Panc1 (cell line): ENCODE measurements around the gene MS4A3.

Source experiments
- CTCF ChIP-seq: fragments of 450-650 bp; IDR thresholded peaks from 2 replicates; pipeline ENCODE4 v1.5.1; 2017; ENCODE audit warnings: mild to moderate bottlenecking
- REST ChIP-seq, 2 experiments: IDR thresholded peaks; 2 replicates each; pipeline ENCODE4 v1.6.1; 2011 to 2012; ENCODE audit warnings: low read depth in 2 of 2, control low read depth in 1 of 2, low read length in 1 of 2, mild to moderate bottlenecking in 1 of 2, moderate library complexity in 1 of 2; ENCODE audit not compliant: insufficient read depth in 1 of 2
- SIN3A ChIP-seq: IDR thresholded peaks from 2 replicates; pipeline ENCODE4 v1.6.1; 2012; ENCODE audit warnings: low read depth, mild to moderate bottlenecking, low read length, moderate library complexity, borderline replicate concordance; ENCODE audit not compliant: insufficient read depth

- TF ChIP-seq CTCF, result no peak
- no peak for TF ChIP-seq REST (IDR thresholded peaks at IDR 0.05; ENCODE audit: insufficient read depth in 1 of 2, low read depth in 2 of 2, low read length in 1 of 2)
- TF ChIP-seq SIN3A, result no peak
Observed at GRCh38 chr11:60059052-60059451, 2.6 kb downstream of the MS4A3 start.
